HG03460 (cell line): ENCODE results near the gene FOXL1.
"Not testable (repeated sequence)": the region's sequence is repeated elsewhere in the genome, so short reads cannot be mapped to it uniquely, and the experiment has no call there.

ENCODE experiments used
- ATAC-seq: cut with Tn5 transposase; IDR thresholded peaks from one replicate; pipeline ENCODE4 v1.9.1; 2021; ENCODE audit not compliant: unreplicated experiment

FOXL1 gene

GRCh38 chr16:86579268-86580062, 1.1 kb downstream of the FOXL1 start:
- no peak for ATAC-seq

GRCh38 chr16:86580063-86580790, 1.9 kb downstream of the FOXL1 start:
- ATAC-seq = no peak

GRCh38 chr16:86580791-86581170, 2.4 kb downstream of the FOXL1 start:
- ATAC-seq = no peak

GRCh38 chr16:86581458-86581857, 3.1 kb downstream of the FOXL1 start:
- no peak for ATAC-seq

- ATAC-seq = no peak
Measured at GRCh38 chr16:86584071-86584685, 5.8 kb downstream of the FOXL1 start.

GRCh38 chr16:86584726-86585721, 6.7 kb downstream of the FOXL1 start:
- no peak for ATAC-seq

- no peak for ATAC-seq
Measured at GRCh38 chr16:86585821-86586611, 7.7 kb downstream of the FOXL1 start.

GRCh38 chr16:86587487-86587886, 9.1 kb downstream of the FOXL1 start:
- ATAC-seq = no peak

GRCh38 chr16:86587955-86588354, 9.6 kb downstream of the FOXL1 start:
- not testable (repeated sequence) for ATAC-seq

- no peak for ATAC-seq
Measured at GRCh38 chr16:86590501-86591144, 12.3 kb downstream of the FOXL1 start.

GRCh38 chr16:86591270-86591669, 12.9 kb downstream of the FOXL1 start:
- ATAC-seq = no peak

- ATAC-seq = no peak
Measured at GRCh38 chr16:86593913-86594620, 15.7 kb downstream of the FOXL1 start.

GRCh38 chr16:86594721-86595120, 16.4 kb downstream of the FOXL1 start:
- no peak for ATAC-seq

- no peak for ATAC-seq
Measured at GRCh38 chr16:86595983-86596605, 17.7 kb downstream of the FOXL1 start.

- no peak for ATAC-seq
Measured at GRCh38 chr16:86597126-86597879, 19.0 kb downstream of the FOXL1 start.

GRCh38 chr16:86597880-86598606, 19.7 kb downstream of the FOXL1 start:
- ATAC-seq = no peak
